ENCODE data around the gene ADTRP. TPM values are rescaled to one million over a fixed set of nuclear protein-coding genes. Genes with fewer than 3 reads are reported as not detected.

The ADTRP gene
- total and polyA plus RNA-seq, 10 of the 15 experiments (the other 5 are each of a cell fraction or from before 2014, with no cell fraction given): 0.10 to 2.6 (median 2.1) TPM

GRCh38 chr6:11824986-11825385, 46.4 kb upstream of the ADTRP start (continued):
- TF ChIP-seq EP300 (IDR thresholded peaks at IDR 0.05; ENCODE audit: borderline replicate concordance in 1 of 2, control insufficient read depth in 1 of 2, low read depth in 2 of 2, low read length in 2 of 2): peak; percentile 90; a peak in 3 of 4 replicates
- TF ChIP-seq NRF1 (conservative IDR thresholded peaks at IDR 0.05; ENCODE audit: low read depth, low read length): no peak
- TF ChIP-seq BMI1 (IDR thresholded peaks at IDR 0.05; ENCODE audit: borderline replicate concordance): no peak
- peak; percentile 99 for TF ChIP-seq RELA (IDR thresholded peaks at IDR 0.05; ENCODE audit: borderline replicate concordance, partially characterized antibody)
- TF ChIP-seq POU2F2 (IDR thresholded peaks at IDR 0.05; ENCODE audit: borderline replicate concordance, low read depth, low read length): peak; percentile 18; the same call in 1 of the 3 replicates
- no peak for TF ChIP-seq SMARCA5 (IDR thresholded peaks at IDR 0.05)
- TF ChIP-seq JUNB (IDR thresholded peaks at IDR 0.05): peak; percentile 66
- TF ChIP-seq SP1 (IDR thresholded peaks at IDR 0.05; ENCODE audit: low read depth, low read length): no peak
- no peak for TF ChIP-seq HDAC2 (IDR thresholded peaks at IDR 0.05)
- peak; percentile 71; the same call in 1 of the 2 replicates for TF ChIP-seq CREM (IDR thresholded peaks at IDR 0.05; ENCODE audit: low read depth)
- peak; percentile 83 for TF ChIP-seq BCL3 (IDR thresholded peaks at IDR 0.05; ENCODE audit: borderline replicate concordance, insufficient read depth, low read depth, low read length, poor library complexity, severe bottlenecking)
- 0 out of 2 replicates have a peak, but pooled peaks have one; percentile 65 for TF ChIP-seq NBN (IDR thresholded peaks at IDR 0.05)
- TF ChIP-seq CEBPB (IDR thresholded peaks at IDR 0.05; ENCODE audit: borderline replicate concordance in 1 of 2, low read depth in 2 of 2, low read length in 2 of 2): no peak
- peak; percentile 49; the same call in 1 of the 2 replicates for TF ChIP-seq DPF2 (IDR thresholded peaks at IDR 0.05)
- no peak for TF ChIP-seq CHD4 (IDR thresholded peaks at IDR 0.05)
- no peak for TF ChIP-seq RAD51 (IDR thresholded peaks at IDR 0.05)
- TF ChIP-seq IRF3 (IDR thresholded peaks at IDR 0.05): no peak
- no peak for TF ChIP-seq FOS (IDR thresholded peaks at IDR 0.05; ENCODE audit: borderline replicate concordance, extremely low read depth, insufficient read length)
- TF ChIP-seq STAT3 (IDR thresholded peaks at IDR 0.05; ENCODE audit: low read depth, low read length): no peak
- TF ChIP-seq ZNF384 (IDR thresholded peaks at IDR 0.05; ENCODE audit: borderline replicate concordance, low read depth, low read length): peak; percentile 59; the same call in 1 of the 2 replicates
- no peak for TF ChIP-seq SUZ12 (IDR thresholded peaks at IDR 0.05; ENCODE audit: unreplicated experiment)
- peak; percentile 66 for TF ChIP-seq YY1 (IDR thresholded peaks at IDR 0.05; ENCODE audit: low read depth, low read length)
- peak; percentile 26; the same call in 1 of the 2 replicates for TF ChIP-seq POLR2AphosphoS5 (IDR thresholded peaks at IDR 0.05; ENCODE audit: low read length)
- no peak for TF ChIP-seq PBX3 (IDR thresholded peaks at IDR 0.05; ENCODE audit: insufficient replicate concordance, low read depth, low read length)
- peak; percentile 53; the same call in 1 of the 2 replicates for TF ChIP-seq TBL1XR1 (IDR thresholded peaks at IDR 0.05; ENCODE audit: low read depth, low read length)
- no peak for TF ChIP-seq RFX5 (IDR thresholded peaks at IDR 0.05; ENCODE audit: low read depth, low read length)
- TF ChIP-seq MYC (IDR thresholded peaks at IDR 0.05; ENCODE audit: insufficient read depth, insufficient read length, insufficient replicate concordance, low read length, severe bottlenecking): no peak
- TF ChIP-seq PAX8 (IDR thresholded peaks at IDR 0.05): no peak
- no peak for TF ChIP-seq GABPA (IDR thresholded peaks at IDR 0.05; ENCODE audit: low read depth)
- TF ChIP-seq IKZF2 (IDR thresholded peaks at IDR 0.05): peak; percentile 78 to 88
- no peak for TF ChIP-seq STAT1 (conservative IDR thresholded peaks at IDR 0.05)
- no peak for TF ChIP-seq POLR2A (IDR thresholded peaks at IDR 0.05; ENCODE audit: low read depth, low read length)
